Mesodermal cell (in vitro differentiated cells): ENCODE data around the gene B4GALT1.
A peak's percentile ranks its signal among the peaks of the same experiment; 100 is the strongest.
"Not testable (repeated sequence)": the region's sequence is repeated elsewhere in the genome, so short reads cannot be mapped to it uniquely, and the experiment has no call there.

Source experiments
- H3K27ac ChIP-seq: 2 replicates; pipeline ENCODE4 v1.7.0; 2013; ENCODE audit warnings: mild to moderate bottlenecking, low read depth, low read length, moderate library complexity; ENCODE audit not compliant: severe bottlenecking
- H3K36me3 ChIP-seq: 2 replicates; pipeline ENCODE4 v1.7.1; 2013; ENCODE audit warnings: mild to moderate bottlenecking, low read length, moderate library complexity; ENCODE audit not compliant: control insufficient read depth, insufficient read depth
- H3K4me1 ChIP-seq: one replicate; pipeline ENCODE4 v1.7.1; 2013; ENCODE audit warnings: mild to moderate bottlenecking, low read length; ENCODE audit not compliant: insufficient read depth, control insufficient read depth, poor library complexity, severe bottlenecking
- H3K4me3 ChIP-seq: 2 replicates; pipeline ENCODE4 v1.7.0; 2013; ENCODE audit warnings: low read length, control low read depth, mild to moderate bottlenecking; ENCODE audit not compliant: insufficient read depth, poor library complexity, severe bottlenecking; ENCODE audit errors: extremely low read depth
- H3K9me3 ChIP-seq: 2 replicates; pipeline ENCODE4 v1.7.1; 2013; ENCODE audit warnings: mild to moderate bottlenecking, low read length, moderate library complexity; ENCODE audit not compliant: control insufficient read depth
- WGBS, 2 experiments: methylation state at CpG; one replicate each; pipeline ENCODE4 v1.1.5; 2013; ENCODE audit warnings: missing lambda C conversion rate in 2 of 2; ENCODE audit not compliant: insufficient coverage in 2 of 2; 5-methylcytosine and 5-hydroxymethylcytosine counted together

The B4GALT1 gene

DNA sequence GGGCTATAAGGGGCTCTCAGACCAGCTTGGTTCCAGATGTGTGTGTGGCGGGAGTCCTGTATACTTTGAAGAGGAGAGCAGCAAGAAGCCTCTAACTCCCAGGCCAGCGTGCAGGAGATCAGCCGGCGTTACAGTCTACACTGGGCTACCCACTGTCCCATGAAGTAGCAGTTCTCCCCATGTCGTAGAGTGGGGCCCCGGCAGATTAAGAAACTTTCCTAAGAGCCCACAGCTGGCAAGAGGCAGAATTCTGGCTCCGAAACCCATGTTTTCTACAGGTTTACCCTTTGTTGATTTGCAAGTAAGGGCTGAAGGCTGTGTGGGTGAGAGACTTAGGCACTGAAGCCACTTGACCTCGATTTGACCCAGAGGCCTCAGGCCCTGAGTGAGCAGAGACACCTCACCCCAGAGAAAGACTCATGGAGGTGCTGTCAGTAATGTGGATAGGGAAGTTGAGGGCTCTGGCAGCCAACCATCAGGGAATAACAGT lies 881 bp upstream of the B4GALT1 start:
- peaks cover 39% of the 10 kb centered on the region for H3K4me1 ChIP-seq
- peak overlapping the region; percentile 70 for H3K4me3 ChIP-seq
- peak overlapping the region; percentile 19 for H3K27ac ChIP-seq
- H3K36me3 ChIP-seq, result no peaks in the 10 kb centered on the region
- WGBS, 2 experiments, result 88 to 89% methylated on average over 8 of the region's 8 CpGs
- no peaks in the 10 kb centered on the region for H3K9me3 ChIP-seq

DNA sequence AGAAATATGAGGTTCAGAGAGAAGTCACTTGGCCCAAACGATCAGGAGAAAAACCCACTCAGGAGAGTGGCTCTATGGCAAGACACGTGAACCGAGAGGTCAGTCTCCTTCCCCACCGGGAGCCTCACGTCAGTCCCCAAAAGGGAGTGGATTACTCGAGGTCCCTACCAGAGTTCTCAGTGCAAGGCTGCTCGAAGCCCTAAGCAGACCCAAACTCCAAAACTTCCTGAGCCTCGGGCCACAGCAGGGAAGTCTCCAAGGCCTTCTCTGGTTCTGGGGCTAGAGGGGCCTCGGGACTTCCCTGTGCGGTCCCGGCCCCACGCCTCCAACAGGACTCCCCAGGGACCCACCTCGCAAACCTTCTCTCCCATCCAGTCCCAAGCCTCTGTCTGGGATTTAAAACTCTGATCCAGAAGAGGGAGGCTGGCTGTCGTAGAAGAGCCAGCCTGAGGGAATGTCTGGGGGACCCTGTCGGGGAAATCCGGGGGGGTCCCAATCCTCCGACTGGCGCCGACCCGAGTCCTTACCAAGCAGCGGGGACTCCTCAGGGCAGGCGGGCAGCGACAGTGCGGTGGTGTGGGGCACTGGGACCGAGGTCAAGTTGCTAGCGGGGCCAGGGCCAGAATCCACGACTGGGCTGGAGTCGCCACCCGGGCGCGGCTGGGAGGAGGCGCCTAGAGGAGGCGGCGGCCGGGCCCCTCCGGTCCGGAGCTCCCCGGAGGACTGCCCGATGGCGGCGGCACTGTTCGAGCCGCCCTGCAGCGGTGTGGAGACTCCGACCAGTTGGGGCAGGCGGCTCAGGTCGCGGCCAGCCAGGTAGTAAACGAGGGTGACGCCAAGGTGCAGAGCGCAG lies 679 bp downstream of the B4GALT1 start:
- H3K4me1 ChIP-seq, result peaks cover 42% of the 10 kb centered on the region
- WGBS, 2 experiments, result 2 to 5% methylated on average over 41 to 44 of the region's 51 CpGs

DNA sequence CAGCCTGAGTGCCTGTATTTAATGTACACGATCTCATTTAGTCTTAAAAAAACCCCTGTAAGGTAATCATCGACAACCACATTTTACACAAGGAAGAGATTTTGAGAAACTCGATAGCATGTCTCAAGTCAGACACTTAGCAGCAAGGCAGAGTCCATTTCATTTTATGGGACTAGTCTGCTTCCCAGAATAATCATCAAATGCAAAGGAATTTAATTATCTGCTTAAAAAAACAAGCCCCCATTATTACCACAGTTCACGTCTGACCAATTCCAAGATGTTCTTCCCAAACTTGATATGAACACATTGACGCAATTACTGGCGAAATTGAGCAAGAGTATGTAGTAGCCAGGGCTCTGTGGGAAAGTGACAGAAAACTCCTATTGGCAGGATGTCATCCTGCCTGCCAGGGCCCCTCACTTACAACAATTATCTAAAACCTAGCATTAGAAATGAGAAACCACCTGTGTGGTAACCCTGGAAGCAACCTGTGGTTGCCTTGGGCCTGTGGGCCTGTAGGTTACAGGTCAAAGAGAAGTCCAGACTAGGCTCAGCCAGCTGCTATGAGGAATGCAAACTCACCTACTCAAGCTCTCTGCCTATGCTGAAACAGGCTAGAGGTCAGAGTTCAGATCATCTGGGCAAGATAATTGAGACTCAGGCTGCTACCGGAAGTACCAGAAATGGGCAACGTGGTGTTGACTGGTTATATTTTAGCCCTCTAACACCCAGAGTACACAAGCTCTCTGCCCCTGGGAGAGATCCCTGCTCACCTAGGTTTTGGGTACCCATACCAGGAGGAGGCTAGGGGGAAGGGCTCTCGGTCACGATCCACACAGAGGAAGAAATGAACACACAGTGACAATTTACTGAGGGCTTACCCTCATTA lies 1.6 kb downstream of the B4GALT1 start:
- peaks cover 46% of the 10 kb centered on the region for H3K4me1 ChIP-seq
- 72 to 73% methylated on average over 7 of the region's 10 CpGs for WGBS, 2 experiments

More for the DNA sequence above, 679 bp downstream of the B4GALT1 start:
- peak overlapping the region; percentile 70 for H3K4me3 ChIP-seq
- peak overlapping the region; percentile 80 for H3K27ac ChIP-seq
- H3K36me3 ChIP-seq, result no peaks in the 10 kb centered on the region
- H3K9me3 ChIP-seq, result no peaks in the 10 kb centered on the region

DNA sequence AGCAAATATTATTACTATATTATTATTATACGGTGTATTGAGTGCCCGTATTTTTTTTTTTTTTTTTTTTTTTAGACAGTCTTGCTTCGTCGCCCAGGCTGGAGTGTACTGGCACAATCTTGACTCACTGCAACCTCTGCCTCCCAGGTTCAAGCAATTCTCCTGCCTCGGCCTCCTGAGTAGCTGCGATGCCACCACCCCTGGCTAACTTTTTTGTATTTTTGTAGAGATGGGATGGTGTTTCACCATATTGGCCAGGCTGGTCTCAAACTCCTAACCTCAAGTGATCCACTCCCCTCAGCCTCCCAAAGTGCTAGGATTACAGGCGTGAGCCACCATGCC lies 2.2 kb downstream of the B4GALT1 start:
- Histone ChIP-seq H3K4me1 (peaks cover 52% of the 10 kb centered on the region), H3K4me3 (peak overlapping the region; percentile 70)
- 90% methylated on average over 2 of the region's 7 CpGs; no CpG with 5 or more reads in 1 of the 2 experiments for WGBS, 2 experiments
- not testable (repeated sequence) for H3K9me3 ChIP-seq, H3K36me3 ChIP-seq, H3K27ac ChIP-seq

More for the DNA sequence above, 1.6 kb downstream of the B4GALT1 start:
- Histone ChIP-seq H3K9me3 (no peaks in the 10 kb centered on the region), H3K36me3 (no peaks in the 10 kb centered on the region), H3K27ac (peak overlapping the region; percentile 7), H3K4me3 (peak overlapping the region; percentile 70)

DNA sequence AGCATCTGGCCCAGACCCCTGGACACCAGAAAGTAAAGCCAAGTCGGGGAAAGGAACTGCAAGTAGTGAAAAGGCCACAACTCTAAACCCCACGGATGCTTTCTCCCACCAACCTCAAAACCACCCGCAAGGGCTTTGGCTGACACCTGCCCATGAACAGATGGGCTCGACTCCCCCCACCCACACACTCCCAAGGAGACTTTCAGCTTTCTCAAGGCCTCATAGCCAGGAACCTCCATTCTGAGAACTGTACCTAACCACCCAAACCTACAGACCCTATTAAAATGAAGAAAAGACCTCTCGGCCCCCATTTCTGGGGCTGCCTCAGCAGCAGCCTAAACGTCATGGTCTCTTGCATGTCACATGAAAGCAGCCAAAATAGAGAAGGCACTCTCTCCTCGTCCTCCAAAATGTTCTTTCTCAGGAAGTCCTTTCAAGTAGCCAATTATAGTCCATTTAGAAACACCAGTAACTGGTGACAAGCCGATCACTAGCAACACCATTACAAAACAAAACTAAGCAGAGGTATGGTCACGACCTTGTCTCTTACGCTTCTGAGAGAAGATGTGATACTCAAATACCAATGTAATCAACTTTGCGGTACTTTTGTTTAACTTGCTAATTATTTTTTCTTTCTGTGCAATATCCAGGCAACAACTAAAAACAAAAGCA lies 2.9 kb downstream of the B4GALT1 start:
- peaks cover 58% of the 10 kb centered on the region for H3K4me1 ChIP-seq
- 88 to 93% methylated on average over 6 to 11 of the region's 11 CpGs for WGBS, 2 experiments
- H3K27ac ChIP-seq, result no peak overlapping the region
- no peaks in the 10 kb centered on the region for H3K36me3 ChIP-seq
- H3K4me3 ChIP-seq, result no peak overlapping the region
- no peaks in the 10 kb centered on the region for H3K9me3 ChIP-seq

DNA sequence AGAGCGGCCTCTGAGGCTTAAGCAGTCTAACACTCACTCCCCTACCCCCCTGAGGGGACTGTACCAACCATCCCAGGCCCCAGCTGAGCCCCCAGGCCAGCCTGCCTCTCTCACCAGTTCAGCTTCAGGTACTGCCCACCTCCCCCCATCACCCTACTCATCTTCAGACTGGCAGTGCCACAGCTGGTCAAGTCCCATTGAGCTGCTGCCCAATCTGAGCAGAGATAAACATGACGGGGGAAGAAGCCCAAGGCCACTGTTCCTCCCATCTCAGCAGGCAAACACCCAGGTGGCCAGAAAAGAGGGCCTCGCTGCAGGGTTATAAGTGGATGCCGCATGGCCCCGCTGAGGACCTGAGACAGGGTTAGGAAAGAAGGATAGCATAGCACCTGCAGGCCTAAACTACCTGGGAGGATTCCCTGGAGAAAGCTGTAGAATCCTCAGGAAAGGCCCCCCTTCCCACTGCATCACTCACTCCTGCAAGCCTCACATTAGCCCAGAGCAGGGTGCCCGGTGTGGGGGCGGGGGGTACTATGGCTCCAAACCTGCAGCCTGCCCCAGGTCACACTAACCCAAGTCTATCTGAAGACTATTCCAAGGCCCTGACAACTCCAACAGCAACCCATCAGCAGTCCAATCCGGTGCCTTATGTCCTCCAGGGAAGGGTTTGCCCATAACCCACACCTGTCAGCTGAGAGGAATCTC lies 3.6 kb downstream of the B4GALT1 start:
- no peaks in the 10 kb centered on the region for H3K9me3 ChIP-seq
- peaks cover 65% of the 10 kb centered on the region for H3K4me1 ChIP-seq
- H3K4me3 ChIP-seq, result no peak overlapping the region
- H3K27ac ChIP-seq, result no peak overlapping the region
- 98 to 100% methylated on average over 5 to 7 of the region's 8 CpGs for WGBS, 2 experiments
- no peaks in the 10 kb centered on the region for H3K36me3 ChIP-seq

DNA sequence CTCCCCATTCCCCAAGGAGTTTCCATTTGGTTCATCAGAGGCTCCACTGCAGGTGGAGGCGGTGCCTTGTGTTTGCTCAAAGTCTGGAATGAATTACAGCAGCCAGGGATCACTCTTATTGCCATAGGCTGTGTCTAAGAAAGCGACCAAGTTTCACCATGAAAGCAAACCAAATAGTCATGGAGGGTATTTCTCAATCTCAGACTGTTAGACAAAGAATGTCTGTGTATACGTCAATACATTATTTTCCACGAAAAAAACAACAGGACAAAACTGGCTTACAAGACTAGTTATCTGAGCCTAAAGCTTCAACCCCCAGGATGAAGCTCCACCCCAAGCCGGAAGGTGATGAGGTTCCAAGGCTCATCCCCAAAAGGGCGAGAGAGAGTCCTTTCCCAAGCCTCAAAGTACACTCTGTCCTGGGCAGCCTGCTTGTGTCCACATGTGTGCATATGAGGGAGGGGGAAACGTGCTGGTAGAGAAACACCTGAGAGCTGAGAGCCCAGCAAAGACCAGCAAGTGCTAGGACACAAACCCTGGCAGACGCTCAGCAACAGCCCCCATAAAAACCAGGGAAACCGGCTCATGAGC lies 4.3 kb downstream of the B4GALT1 start:
- Histone ChIP-seq H3K9me3 (no peaks in the 10 kb centered on the region), H3K27ac (no peak overlapping the region), H3K36me3 (no peaks in the 10 kb centered on the region), H3K4me3 (no peak overlapping the region), H3K4me1 (peaks cover 73% of the 10 kb centered on the region)
- WGBS, 2 experiments, result 97 to 98% methylated on average over 6 of the region's 9 CpGs

DNA sequence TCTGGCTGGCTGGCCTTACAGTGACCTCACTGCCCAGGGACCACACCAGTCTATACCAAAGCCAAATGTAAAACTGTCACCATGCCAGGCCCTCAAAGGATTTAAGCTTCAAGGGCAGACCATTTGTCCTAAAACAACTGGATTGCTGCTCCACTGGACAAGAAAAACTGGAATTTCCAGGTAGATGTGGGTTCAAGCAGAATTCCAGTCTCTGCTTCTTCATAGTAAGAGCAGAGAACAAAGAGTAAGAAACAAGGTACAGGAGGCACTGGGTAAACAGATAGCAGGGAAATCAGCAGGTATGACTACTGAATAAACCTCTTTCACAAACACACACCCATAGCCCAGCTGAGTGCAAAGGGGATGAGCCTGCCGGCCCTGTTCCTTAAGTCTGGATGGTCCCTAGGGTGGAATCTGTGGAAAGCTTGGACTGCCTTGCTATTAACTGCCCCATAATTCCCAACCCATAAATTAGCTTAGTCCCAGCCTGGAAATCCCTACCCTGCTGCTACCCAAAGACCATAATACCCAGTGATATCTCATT lies 5.5 kb downstream of the B4GALT1 start:
- no peaks in the 10 kb centered on the region for H3K36me3 ChIP-seq
- H3K4me3 ChIP-seq, result no peak overlapping the region
- no peaks in the 10 kb centered on the region for H3K9me3 ChIP-seq
- WGBS, 2 experiments, result no CpG with 5 or more reads among the region's 1 CpG
- H3K4me1 ChIP-seq, result peaks cover 81% of the 10 kb centered on the region
- peak overlapping the region; percentile 96 for H3K27ac ChIP-seq

DNA sequence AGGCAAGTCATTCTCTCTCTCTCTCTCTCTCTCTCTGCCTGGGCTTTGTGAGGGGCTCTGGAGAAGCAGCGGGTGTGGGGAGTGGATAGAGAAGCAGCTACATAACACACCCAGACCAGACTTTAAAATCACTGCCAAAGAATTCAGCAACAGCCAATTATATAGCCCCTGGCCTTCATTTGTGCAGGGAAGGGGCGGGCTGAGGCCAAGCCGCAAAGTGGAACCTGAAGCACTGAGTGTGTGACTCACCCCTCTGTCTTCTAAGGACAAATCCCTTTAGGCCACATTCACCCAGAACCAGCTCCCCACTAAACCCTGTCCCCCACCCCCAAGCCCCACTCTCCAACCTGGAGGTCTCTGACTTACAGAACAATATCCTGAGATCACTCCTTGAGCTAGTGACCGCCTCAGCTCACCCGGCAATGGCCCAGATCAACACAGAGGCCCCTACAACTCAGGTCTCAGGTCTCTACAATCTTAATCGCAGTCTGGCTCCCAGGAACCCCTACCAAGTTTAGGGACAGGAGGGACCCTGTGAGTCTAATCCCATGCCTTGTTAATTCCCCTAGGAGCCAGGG lies 6.0 kb downstream of the B4GALT1 start:
- Histone ChIP-seq H3K9me3 (no peaks in the 10 kb centered on the region), H3K27ac (peak overlapping the region; percentile 96), H3K4me3 (no peak overlapping the region), H3K4me1 (peaks cover 81% of the 10 kb centered on the region), H3K36me3 (no peaks in the 10 kb centered on the region)
- 65 to 75% methylated on average over 5 of the region's 6 CpGs for WGBS, 2 experiments
